ENCODE results near the gene NOS2. TPM values are rescaled to one million over a fixed set of nuclear protein-coding genes. Genes with fewer than 3 reads are reported as not detected.

The NOS2 gene
- total RNA-seq, 4 donors from 2014 or later: 6.7 to 16.5 (median 7.7) TPM

DNA sequence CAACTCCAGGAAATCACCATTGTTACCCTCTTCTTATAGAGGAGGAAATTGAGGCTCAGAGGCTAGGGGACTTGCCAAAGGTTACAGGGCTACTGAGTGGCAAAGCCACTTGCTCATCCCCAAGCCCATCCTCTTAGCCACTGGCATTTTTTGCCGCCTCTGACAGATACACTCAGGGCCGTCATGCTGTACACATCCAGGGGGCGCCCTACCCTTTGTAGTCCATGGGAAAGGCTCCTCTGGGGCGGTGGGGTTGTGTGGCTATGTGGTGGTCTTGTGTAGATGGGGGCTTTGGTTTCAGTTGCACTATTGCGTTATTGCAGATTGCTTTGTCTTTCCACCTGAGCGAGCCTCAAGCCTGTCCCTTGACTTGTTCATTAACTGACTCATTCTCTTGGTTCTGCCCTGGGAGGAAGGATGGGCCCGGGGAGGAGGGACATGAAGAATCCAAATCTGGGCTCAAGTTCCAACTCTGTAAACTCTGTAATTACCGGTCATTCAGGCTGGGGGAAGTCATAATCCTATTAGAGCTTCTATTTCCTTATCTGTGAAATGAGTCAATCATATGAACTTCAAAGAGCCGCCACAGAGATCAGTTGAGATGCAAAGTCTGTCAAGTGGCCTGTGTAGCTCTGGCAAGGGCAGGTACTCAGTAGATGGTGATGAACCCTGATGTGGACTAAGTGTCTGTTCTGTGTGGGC is 2.8 kb downstream of the NOS2 start:
- no peaks in the 10 kb centered on the region for H3K9me3 ChIP-seq
- peak in 2 of 3 donors; percentile 71 to 80 for DNase-seq
- H3K27ac ChIP-seq: peak overlapping the region in 2 of 4 donors; percentile 53 to 65
- TF ChIP-seq, protein P1, sequence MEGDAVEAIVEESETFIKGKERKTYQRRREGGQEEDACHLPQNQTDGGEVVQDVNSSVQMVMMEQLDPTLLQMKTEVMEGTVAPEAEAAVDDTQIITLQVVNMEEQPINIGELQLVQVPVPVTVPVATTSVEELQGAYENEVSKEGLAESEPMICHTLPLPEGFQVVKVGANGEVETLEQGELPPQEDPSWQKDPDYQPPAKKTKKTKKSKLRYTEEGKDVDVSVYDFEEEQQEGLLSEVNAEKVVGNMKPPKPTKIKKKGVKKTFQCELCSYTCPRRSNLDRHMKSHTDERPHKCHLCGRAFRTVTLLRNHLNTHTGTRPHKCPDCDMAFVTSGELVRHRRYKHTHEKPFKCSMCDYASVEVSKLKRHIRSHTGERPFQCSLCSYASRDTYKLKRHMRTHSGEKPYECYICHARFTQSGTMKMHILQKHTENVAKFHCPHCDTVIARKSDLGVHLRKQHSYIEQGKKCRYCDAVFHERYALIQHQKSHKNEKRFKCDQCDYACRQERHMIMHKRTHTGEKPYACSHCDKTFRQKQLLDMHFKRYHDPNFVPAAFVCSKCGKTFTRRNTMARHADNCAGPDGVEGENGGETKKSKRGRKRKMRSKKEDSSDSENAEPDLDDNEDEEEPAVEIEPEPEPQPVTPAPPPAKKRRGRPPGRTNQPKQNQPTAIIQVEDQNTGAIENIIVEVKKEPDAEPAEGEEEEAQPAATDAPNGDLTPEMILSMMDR (IDR thresholded peaks at IDR 0.05): no peak
- no peak for TF ChIP-seq POLR2A (IDR thresholded peaks at IDR 0.05)
- no peaks in the 10 kb centered on the region for H3K27me3 ChIP-seq
- no peaks in the 10 kb centered on the region for H3K36me3 ChIP-seq
- H3K4me1 ChIP-seq: peaks cover 0 to 36% (median 0%) of the 10 kb centered on the region in 4 donors
- H3K4me3 ChIP-seq: no peak overlapping the region

DNA sequence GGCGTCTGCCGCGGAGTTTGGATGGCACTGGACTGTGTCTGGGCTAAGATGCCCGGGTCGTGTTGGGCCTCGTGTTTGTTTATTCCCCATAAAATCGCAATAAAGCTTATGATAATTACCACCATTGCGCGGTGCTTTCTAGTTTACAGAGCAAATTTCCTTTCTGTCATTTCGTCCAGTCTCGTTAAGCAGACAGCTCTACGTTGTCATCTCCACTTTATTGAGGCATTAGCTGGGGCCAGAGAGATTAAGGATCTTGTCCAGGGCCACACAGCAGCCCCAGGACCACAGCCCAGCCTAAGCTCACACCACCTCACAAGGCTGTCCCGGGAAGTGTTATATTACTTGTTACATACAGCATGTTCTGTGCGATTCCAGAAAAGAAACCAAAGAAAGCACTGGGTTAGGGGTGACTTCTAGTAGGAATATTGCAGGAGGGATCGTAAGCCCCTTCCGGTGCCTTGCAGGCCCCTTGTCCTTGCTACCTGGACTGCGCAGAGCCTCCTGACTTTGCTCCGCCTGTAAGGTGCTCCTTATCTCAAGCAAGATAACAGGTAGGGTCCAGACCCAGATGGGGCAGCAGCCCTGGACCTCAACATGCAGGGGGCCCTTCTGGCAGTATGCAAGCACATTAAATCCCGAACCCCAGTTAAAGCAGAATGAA is 6.3 kb downstream of the NOS2 start:
- no peaks in the 10 kb centered on the region for H3K36me3 ChIP-seq
- no peak overlapping the region for H3K27ac ChIP-seq
- no peak for DNase-seq
- peaks cover 0 to 28% (median 0%) of the 10 kb centered on the region in 4 donors for H3K4me1 ChIP-seq
- TF ChIP-seq, protein P1 (IDR thresholded peaks at IDR 0.05): no peak
- TF ChIP-seq POLR2A (IDR thresholded peaks at IDR 0.05): no peak
- H3K27me3 ChIP-seq: no peaks in the 10 kb centered on the region
- no peaks in the 10 kb centered on the region for H3K9me3 ChIP-seq
- peak overlapping the region; percentile 10 to 50 (median 32) for H3K4me3 ChIP-seq

DNA sequence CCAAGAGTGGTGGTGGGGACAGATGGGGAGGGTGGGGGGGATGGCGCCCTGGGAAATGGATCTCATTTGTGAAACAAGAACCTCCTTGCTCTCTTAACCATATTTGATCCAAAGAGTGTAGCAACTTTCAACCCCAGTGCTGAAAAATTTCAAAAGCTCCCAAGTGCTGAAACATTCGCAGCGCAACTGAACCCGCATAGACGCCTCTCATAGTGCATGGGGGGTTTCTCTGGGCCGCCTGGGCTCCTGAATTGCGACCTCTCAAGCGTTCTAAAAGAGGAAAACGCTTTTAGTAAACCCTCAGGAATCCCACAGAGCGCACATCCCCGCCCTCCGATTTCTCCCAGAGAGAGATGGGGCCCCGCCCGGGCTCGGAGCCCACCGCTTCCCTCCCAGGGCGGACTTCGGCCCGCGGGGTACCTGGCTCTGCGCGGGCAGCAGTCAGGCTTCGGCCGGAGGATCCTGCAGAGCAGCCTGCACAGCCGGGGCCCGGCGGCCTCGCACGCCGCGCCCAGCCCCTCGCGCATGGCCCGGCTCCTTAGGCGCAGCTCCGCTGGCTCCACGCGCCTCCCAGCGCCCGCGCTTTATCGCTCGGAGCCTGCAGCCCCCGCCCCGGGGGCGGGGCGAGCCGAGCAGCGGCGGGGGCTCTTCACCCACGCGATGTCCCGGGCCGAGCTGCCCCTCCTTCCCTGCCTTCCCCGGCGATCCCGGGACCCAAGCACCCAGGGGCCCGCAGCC is 7.0 kb downstream of the NOS2 start:
- H3K4me3 ChIP-seq: peak overlapping the region; percentile 10 to 50 (median 32)
- TF ChIP-seq POLR2A (IDR thresholded peaks at IDR 0.05): no peak
- TF ChIP-seq, protein P1 (IDR thresholded peaks at IDR 0.05): no peak
- peaks cover 0 to 21% (median 0%) of the 10 kb centered on the region in 4 donors for H3K4me1 ChIP-seq
- no peaks in the 10 kb centered on the region for H3K36me3 ChIP-seq
- DNase-seq: peak in 1 of 3 donors; percentile 65
- no peak overlapping the region for H3K27ac ChIP-seq
- no peaks in the 10 kb centered on the region for H3K27me3 ChIP-seq
- no peaks in the 10 kb centered on the region for H3K9me3 ChIP-seq

DNA sequence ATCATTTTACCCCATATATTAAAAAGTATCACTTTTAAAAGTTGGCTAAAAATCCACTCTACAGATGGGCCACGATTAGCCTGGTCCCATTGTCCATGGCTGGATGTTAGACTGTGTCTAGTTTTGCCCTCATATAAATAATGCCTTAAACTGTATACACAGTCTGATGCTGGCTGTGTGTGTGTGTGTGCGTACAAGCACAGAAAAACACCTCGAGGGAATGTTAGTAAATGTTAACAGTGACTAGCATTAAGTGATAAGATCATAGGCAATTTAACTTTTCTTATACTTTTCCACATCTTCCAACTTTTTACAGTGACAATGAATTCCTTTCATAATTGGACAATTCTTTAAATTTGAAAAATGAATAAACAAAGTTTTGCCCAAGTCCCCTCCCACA is 8.2 kb downstream of the NOS2 start:
- H3K27me3 ChIP-seq: no peaks in the 10 kb centered on the region
- H3K4me1 ChIP-seq: peaks cover 0 to 16% (median 0%) of the 10 kb centered on the region in 4 donors
- no peak for TF ChIP-seq POLR2A (IDR thresholded peaks at IDR 0.05)
- TF ChIP-seq, protein P1 (IDR thresholded peaks at IDR 0.05): no peak
- no peak overlapping the region for H3K4me3 ChIP-seq
- no peak for DNase-seq
- H3K9me3 ChIP-seq: no peaks in the 10 kb centered on the region
- H3K27ac ChIP-seq: no peak overlapping the region
- no peaks in the 10 kb centered on the region for H3K36me3 ChIP-seq

DNA sequence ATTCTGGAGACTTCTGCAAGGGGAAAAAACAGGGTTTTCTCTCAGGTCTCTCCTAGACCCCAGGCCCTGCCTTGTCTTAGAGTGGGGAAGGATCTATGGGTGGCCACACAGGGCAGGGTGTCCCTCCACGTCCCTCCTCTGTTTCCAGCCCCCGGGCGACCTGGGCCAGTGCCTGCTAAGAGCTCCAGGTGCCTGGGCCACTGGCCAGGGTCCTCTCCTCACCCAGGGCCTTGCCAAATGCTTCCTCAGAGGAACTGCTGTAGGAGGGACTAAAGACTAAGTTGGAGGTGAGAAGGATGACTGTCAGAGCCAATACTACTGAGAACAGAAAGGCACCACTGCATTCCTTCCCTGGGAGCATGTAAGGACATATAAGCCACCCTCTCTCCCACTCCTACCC is 11.4 kb downstream of the NOS2 start:
- H3K27me3 ChIP-seq: no peaks in the 10 kb centered on the region
- H3K27ac ChIP-seq: no peak overlapping the region
- TF ChIP-seq, protein P1 (IDR thresholded peaks at IDR 0.05): no peak
- TF ChIP-seq POLR2A (IDR thresholded peaks at IDR 0.05): no peak
- H3K9me3 ChIP-seq: no peaks in the 10 kb centered on the region
- no peak for DNase-seq
- no peak overlapping the region for H3K4me3 ChIP-seq
- H3K4me1 ChIP-seq: peaks cover 0 to 11% (median 0%) of the 10 kb centered on the region in 4 donors
- no peaks in the 10 kb centered on the region for H3K36me3 ChIP-seq
